Posterior cingulate gyrus (tissue), 11 donors: ENCODE data around the gene CDK9.
"Not testable (repeated sequence)": the region's sequence is repeated elsewhere in the genome, so short reads cannot be mapped to it uniquely, and the experiment has no call there.

Source experiments
- DNase-seq, 10 donors: peaks; one replicate each; pipeline versions ENCODE4 v3.0.0 to v3.0.0-alpha.2; 2020 to 2021; ENCODE audit warnings: mixed read lengths in 3 of 10
- intact Hi-C: fragments of 100-400 bp; cut with DNase I; formaldehyde crosslinking; loops from one replicate; pipeline ENCODE4 v1.15.1; 2023

Gene CDK9

GRCh38 chr9:127816728-127817127 lies 30.9 kb downstream of the CDK9 start:
- DNase-seq: no peak
- intact Hi-C loops: no loop called here

DNA sequence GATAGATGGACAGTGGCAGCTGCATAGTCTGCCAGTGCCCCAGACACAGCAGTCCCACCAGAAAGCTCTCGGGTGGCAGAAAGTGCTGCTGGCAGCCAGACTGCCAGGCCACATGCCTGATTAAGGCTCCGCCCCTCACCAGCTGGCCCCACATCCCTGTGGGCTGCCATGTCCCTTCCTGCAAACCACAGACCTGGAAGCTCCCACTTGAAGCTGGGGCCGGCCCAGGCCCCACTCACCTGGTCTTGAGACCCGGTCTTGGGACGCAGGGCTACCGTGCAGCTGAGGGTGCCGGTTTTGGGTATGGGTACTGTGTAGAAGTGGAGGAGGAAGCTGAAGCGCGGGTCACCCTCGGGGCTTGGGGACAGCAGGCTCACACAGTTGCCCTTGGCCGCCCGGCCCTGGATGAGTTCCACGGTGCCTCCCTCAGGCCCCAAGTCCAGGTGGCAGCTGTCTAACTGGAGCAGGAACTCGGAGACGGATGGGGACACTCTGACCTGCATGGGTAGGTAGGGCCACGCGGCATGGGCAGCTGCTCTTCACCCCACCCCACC lies 32.1 kb downstream of the CDK9 start:
- intact Hi-C loops: no loop called here
- no peak for DNase-seq

DNA sequence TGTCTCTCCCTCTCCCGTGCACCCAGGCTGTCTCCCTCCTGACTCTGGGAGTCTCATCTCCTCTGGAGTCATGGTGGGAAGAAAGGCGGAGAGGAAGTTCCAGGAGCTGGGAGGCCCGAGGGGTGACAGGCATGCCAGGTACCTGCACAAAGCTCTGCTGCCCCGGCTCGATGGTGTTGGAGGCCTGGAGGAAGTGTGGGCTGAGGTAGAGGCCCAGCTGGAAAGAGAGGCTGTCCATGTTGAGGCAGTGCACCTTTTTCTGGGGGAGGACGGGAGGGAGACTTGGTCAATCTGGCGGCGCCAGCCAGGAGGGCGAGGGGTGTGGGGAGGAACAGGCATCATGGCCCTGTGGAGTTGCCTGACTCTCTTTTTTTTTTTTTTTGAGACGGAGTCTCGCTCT lies 32.7 kb downstream of the CDK9 start:
- no peak for DNase-seq
- intact Hi-C loops: no loop called here

DNA sequence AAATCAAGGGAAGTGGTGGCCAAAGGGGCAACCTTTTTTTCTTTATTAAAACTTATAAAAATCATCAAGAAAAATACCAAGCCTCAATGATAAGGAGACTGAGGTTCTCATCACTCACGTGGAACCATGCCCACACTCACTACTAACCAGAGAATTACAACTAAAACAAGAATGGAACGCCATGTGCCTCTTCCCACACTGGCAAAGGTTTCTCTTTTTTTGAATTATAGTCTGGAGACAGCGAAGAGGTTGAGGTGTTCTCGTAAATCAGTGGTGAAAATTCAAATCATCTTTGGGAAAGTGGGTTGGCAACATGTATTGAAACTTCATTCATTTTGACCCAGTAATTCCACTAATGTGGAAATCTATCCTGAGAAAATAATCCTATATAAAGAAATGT lies 36.3 kb downstream of the CDK9 start:
- intact Hi-C loops: no loop called here

DNA sequence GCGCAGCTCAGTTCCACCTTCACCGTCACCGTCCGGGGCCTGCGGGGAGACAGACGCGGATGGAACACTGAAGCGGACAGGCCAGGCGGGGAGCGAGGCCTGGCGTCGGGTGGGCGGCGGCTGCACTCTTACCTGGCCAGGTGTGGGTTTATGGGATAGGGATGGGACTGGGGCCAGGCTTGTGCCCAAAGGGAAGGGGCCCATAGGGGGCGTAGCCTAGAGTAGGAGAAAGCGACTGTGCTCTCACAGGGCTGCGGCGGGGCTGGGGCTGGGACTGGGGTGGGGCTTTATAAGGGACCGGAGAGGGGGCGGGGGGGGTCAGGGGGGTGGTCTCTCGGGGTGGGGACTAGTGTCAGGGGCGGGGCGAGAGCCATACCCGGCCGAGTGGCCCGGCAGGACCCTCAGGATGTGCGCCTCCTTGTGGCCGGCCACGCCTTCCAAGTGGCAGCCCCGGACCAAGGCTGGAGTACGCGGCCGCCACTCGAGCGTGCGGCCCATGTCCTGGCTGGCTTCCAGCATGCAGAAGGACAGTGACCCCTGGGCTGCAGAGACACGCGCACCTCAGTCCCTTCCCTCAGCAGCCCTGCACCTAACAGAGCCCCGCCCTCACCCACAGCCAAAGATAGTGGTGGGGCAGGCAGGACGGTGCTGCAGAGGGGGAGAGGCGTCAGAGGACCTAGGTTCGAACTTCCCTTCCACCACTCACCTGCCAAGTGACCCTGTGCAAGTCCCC lies 39.7 kb downstream of the CDK9 start:
- DNase-seq: peak in 3 of 10 donors; percentile 29 to 58 (median 38)

More for the DNA sequence above, 36.3 kb downstream of the CDK9 start:
- no peak for DNase-seq

DNA sequence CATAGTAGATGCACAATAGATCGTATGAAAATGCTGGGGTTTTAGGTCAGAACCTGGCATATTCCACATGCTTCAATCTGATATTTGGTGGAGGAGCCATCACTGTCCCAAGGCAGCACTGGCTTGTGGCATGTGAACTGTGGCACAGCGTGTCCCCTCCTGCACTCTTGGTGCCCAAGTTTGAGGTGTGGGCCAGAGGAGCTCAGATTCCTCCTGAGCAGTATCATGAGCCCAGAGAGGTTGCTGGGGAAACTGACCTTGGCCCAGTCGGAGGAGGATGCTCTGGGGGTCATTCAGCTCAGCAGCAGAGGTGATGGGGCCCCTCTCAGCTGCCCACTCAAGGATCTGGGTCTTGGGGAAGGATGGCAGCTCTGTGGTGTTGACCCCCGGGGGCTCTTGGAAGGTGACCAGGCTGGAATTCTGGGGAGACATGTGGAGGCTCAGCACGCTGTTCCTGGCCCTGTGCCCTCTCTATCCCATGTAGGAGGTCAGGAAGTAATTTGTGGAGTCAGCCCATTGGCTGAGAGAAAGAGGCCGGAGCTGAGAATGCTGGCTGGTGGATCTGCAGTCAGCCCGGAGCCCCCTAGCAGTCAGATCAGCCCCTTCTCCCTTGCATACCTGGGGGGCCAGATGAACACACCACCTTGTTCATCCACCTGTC lies 40.5 kb downstream of the CDK9 start:
- intact Hi-C loops: no loop called here
- peak in 1 of 10 donors; percentile 62 for DNase-seq

More for the DNA sequence above, 39.7 kb downstream of the CDK9 start:
- intact Hi-C loops: no loop called here

- intact Hi-C loops: no loop called here
- DNase-seq: peak in 5 of 10 donors; percentile 18 to 89 (median 32)
Measured at GRCh38 chr9:127828262-127829031, 42.6 kb downstream of the CDK9 start.

GRCh38 chr9:127829205-127829906 lies 43.5 kb downstream of the CDK9 start:
- DNase-seq: no peak
- intact Hi-C loops: no loop called here

- no peak for DNase-seq
- intact Hi-C loops: no loop called here
Measured at GRCh38 chr9:127832248-127832647, 46.4 kb downstream of the CDK9 start.

- no peak for DNase-seq
- intact Hi-C loops: no loop called here
Measured at GRCh38 chr9:127833555-127833954, 47.7 kb downstream of the CDK9 start.

GRCh38 chr9:127835991-127836516 lies 50.2 kb downstream of the CDK9 start:
- intact Hi-C loops: no loop called here
- no peak for DNase-seq

- intact Hi-C loops: not testable (repeated sequence)
Measured at GRCh38 chr9:127836561-127836960, 50.7 kb downstream of the CDK9 start.

DNA sequence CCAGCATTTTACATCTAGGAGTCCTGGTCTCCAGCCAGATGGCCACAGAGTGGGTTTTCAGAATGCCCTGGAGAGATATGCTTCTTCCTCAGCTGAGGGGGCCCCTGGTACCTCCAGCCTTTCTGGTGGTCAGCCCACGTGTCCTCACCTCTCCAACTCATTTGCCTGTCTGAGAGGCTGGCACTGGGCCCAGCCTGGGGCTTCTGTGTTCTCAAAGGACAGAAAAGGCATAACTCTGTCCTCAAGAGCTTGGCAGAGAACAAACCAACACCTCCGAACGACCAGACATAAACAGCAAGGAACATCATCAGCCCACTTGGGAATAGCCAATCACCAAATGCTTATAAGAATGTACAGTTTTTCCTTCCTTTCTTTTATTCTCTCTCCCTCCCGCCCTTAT lies 51.5 kb downstream of the CDK9 start:
- intact Hi-C loops: no loop called here
- DNase-seq: no peak

More at GRCh38 chr9:127836561-127836960, 50.7 kb downstream of the CDK9 start:
- not testable (repeated sequence) for DNase-seq

DNA sequence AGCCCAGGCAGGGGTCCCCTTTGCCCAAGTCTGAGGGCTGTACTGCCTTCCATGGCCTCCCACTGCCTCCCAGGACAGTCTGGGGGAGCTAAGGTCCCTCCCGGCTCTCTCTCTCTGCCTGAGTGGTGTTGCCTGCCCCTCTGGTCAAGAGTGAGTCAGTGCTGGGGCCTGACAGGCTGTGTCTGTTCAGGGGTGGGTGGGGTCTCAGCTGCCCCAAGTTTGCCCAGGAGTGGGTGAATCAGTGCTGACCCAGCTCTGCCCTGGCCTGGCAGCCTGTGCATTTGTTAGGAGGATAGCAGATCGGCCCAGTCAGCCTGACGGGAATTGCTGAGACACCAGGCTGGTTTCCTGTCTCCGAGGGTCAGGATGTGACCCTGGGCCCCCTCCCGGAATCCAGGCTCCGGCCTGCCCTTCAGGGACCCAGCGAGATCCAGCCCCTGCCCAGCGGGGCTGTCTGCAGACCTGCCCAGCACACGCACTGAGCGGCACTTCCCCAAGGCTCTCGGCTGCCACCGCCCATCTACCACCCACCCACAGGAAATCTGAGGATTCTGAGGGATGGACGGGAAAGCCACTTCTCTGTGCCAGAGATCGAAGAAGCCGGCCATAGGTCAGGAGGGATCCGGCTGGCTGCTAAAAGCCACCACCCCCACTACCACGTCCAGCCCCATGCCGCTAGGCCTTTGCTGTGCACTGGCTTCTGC lies 52.7 kb downstream of the CDK9 start:
- DNase-seq: peak in 1 of 10 donors; percentile 88
- intact Hi-C loops: no loop called here
